GM03348 (cell line): Measurements from ENCODE around the gene SRXN1.
"Not testable (repeated sequence)": the region's sequence is repeated elsewhere in the genome, so short reads cannot be mapped to it uniquely, and the experiment has no call there.

Experiments used
- DNase-seq: peaks from one replicate; pipeline ENCODE4 v3.0.0; 2012; ENCODE audit warnings: low spot score

SRXN1 gene

DNA sequence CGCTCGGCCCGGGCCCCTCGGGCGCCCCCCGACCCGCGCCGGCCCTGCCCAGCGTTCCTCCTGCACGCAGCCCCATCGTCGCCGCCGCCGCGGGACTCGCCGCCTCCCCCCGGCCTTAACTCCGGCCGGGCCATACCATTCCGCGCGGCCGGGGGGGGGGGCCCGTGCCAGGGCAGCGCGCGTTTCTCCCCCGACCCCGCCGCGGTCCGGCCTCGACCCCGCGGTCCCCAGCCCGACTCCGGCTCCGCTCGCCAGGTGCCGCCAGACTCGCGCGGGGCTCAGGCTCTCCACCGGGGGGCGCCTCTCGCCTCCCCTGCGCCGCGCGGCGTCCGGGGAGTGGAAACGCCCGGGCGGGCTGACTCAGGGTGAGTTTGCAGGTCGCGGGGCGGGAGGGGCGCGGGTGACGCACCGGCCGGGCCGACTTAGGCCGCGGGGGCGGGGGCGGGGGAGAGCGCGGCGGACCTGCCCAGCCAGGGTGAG is at the start of gene SRXN1:
TSS of gene SRXN1 (minus strand) at position 91 of the 480 bp plus-strand sequence. CDS start at position 76, 15 bp downstream.
- peak; percentile 98 for DNase-seq

DNA sequence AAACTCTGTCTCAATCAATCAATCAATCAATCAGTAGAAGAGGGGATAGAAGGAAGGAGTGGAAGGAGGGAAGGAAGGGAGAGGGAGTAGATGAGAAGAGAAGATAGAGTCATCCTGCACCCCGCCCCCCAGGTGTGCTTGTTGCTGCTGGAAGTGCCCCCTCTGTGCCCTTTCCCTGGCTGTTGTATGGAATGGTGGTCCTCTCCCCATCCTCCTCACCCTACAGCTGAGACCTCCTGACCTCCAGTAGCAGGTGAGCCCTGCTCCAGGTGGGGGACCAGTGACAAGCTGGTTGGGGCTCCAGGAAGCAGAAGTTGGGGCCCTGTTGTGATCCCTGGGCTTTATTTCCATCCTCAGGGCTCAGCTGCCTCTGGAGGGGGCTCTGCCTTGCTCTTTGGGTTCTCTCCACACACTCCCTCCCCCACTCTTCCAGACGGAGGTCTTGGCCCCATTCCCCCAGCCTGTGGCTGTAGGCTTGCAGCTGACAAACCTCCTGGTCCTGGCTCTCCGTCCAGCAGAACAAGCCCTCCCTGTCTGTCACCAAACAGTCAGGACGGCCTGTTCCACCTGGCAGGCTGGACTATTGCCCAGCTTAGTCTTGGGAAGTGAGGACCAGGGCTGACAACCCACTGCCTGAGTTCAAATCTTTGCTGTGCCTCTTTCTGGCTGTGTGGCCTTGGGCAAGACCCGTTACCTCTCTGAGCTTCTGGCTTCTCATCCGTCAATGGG is 48.6 kb upstream of the SRXN1 start:
- DNase-seq = no peak

DNA sequence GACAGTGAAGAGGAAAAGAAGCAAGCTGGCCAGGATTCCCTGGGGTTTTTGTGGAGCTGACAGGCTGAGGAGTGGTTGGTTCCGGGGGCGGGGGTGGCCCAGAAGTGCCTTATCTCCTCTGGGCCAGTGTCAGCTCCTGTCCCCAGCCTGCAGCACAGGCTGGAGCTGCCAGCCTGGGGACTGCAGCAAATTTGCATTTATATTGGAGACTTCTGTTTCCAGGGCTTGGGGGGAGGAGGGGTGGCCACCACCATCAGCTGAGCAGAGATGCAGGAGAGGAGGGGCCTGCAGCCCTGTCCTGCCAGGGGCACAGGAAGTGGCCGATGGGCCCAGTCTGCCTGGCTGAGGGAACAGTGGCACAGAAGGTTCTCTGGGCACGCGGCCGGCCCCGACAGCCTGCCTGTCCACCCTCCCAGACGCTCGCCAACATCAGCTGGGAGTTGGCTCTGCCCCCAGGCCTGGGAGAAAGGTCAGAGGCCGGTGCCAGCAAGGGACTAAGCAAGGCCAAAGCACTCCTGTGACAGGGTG is 46.9 kb upstream of the SRXN1 start:
- DNase-seq = no peak

DNA sequence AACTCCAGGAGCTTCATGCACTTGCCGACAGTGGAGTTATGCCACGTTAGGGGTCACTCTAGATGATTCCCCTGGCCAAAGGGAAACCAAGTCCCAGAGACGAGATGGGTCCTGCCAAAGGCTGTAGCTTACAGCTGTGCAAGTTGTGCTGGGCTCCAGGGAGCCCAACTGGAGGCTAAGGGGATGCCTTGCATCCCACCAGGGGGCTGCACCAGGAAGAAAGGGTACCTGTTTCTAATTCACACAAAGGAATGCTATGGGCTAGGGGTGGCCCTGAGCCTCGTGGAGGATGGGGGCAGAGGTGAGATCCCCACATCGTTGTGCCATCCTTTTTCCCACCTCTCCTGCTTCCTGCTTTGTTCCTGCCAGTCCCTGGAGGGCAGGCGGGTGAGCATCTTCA is 46.3 kb upstream of the SRXN1 start:
- DNase-seq = no peak

DNA sequence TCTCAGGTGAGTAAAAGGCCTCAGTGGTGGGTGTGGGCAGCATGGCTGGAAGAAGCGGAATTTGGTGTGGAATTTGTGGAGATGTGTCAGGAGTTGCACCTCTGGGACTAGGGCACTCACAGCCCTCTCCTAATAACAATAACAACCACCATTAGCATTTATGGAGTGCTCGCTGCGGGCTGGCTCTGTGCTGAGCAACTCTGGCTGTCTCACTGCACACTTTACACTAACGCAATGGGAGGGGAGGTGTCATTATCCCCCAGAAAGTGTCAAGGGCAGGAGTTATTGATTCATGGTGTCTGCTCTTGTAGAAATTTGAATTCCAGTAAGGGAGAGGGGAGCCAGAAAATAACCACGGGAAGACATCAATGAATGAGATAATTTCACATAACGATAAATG is 45.3 kb upstream of the SRXN1 start:
- no peak for DNase-seq

DNA sequence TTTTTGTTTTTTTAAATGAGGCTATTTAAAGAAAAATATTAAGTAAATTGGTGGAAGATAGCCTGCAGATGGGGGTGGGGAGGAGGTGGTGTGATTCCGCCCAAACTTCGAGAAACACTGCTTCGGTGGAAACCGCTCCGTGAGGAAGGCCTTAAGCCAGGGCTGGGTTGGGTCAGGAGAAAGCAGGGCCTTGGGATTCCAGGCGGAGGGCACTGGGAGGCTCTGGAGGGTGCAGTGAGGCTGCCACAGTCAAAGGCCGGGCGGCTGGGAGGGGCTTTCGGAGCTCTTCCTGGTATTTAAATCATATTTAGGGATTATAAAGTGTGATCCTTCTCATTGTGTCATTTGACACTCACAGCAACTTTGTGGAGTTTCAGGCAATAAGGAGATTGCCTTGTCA is 44.8 kb upstream of the SRXN1 start:
- DNase-seq = no peak

DNA sequence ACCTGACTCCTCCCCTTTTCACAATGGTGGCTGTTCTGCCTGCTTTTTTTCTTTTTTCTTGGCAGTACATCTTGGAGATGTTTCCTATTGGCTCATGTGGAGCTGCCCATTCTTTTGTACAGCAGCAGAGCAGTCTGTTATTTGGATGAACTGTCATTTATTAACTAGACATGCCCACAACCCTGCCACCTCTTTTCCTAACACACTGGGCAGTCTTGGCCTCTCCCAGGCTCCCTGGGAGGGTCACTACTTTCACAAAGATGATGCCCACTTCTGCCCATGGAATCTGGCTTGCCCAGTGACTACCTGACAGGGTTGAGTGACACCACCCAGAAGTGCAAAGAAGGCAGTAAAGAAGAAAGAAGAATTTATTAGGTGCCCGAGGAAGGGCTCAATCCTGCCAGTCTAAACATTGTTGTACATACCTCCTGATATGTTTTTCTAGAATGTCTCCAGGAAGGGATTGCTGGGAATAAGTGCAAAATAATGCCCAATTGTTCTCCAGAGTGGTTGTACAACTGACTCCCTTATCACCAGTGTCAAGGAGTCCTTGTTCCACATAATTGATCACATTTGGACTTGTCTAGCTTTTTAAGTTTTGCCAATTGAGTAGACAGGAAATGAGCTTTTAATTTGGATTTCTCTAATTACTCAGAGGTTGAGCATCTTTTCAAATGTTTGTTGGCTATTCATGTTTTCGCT is 42.3 kb upstream of the SRXN1 start:
- no peak for DNase-seq

DNA sequence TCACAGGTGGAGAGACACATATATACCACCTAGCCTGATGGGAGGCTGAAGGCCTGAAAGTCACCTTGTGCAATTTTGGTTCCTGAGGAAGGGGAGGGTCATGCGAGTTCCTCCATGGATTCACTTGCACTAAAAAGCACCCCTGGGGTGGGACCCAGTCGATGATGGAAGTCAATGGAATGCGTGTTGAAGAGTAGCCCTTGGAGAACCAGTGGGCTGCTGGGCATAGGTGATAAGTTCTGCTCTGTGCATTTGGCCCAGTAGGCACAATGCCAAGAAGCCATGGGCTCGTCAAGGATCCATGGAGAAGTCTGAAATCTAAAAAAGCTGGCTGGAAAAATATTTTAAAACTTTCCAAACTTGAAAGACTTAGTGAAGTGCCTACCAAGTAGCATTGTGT is 41.5 kb upstream of the SRXN1 start:
- no peak for DNase-seq

DNA sequence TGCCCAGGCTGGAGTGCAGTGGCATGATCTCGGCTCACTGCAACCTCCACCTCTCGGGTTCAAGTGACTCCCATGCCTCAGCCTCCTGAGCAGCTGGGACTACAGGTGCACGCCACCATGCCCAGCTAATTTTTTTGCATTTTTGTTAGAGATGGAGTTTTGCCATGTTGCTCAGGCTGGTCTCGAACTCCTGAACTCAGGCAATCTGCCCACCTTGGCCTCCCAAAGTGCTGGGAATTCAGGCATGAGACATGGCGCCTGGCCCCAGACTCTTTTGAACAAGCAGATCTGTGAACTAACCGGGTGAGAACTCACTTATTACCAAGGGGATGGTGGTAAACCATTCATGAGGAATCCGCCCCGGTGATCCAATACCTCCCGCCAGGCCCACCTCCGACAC is 40.8 kb upstream of the SRXN1 start:
- not testable (repeated sequence) for DNase-seq

DNA sequence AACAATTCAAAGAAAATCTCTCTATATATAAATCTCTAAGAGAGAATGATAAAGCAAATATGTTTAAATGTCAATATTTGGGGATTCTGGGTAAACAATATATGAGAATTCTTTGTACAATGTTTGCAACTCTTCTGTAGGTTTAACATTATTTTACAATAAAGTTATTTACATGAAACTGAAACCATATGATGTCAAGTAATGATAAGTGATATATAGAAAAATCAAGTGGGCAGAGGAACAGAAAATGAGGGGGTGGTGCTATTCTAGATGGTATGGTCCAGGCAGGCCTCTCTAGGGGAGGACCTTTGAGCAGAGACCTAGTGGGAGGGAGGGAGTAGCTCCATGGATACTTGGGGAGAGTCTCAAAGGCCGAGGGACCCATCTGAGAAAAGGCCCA is 39.0 kb upstream of the SRXN1 start:
- no peak for DNase-seq

DNA sequence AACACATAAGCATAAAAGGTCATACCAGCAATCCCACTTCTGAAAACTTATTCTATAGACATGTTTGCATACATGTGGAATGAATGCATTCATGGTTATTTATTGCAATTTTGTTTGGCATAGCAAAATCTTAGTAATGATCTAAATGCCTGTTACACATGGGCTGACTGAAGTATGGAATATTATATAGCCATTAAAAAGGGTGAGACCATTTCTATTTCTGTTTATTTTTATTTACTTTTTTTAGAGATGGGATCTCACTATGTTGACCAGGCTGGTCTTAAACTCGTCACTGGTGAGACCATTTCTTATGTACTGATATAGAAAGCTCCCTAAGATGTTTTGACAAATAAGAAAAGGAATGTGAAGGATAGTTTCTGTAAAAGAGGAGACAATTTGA is 36.9 kb upstream of the SRXN1 start:
- no peak for DNase-seq

DNA sequence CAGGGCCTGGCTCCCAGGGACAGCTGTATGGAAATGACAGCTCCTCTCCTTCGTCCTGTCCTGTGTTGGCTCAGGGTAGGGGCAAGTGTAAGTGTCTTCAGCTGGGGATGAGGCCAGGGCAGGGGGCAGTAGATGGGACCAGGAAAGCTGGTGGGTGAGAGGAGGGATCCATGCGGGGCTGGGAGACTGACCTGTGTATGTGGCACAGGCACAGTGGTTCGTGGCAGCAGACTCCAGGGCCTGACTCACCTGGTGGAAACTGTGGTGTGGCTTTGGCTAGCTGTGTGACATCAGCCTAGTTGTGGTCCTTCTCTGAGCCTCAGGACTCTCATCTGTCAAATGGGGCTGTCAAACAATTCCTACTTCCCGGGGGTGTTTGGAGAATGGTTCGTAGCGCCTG is 36.3 kb upstream of the SRXN1 start:
- no peak for DNase-seq

DNA sequence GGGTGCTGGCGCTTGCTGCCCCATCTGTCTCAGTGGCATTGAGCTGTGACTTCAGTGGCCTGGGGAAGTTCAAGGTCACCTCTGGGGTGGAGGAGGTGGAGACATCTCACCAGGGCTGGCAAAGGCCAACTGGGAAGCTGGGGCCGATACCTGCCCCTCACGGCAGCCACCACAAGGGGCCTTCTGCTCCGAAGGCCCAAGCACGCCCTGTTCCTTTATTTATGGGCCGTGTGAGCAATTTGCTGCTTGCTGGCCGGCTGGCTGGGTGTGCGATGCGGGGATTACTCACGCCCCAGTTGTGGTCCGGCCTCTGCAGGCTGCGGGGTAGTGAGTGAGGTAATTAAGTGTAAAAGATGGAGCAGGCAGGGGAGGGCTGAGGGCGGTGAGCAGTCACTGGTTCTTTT is 35.8 kb upstream of the SRXN1 start:
- peak; percentile 24 for DNase-seq

DNA sequence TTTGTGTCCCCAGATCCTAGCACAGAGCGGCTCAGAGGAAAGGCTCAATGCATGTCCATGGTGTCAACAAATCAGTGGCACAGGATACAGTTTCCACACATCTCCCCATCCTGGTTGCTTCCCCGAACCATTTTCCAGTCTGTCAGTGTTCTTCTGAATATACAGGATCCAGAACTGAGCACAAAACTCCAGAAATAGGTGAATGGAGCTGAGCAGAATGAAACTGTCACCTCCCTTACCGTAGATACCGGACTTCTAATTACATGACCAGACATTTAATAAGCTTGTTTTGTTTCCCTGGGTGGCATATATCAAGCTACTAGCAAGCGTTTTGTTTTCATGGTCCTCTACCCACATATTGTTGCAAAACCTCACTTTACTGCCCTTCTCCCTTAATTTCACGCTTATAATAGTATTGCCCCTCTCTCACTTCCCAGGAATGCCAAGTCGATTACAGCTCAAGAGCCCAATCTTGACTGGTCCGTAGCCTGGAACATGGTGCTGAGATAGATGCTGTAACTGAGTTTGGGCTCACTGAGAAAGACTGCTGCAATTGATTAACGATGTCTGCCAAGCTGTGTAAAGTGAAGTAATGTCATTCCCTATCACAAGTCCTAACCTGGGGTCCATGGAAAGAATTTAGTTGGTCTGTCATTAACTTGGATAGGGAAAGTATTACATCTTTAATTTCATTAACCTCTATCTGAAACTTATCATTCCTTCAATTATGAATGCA is 34.6 kb upstream of the SRXN1 start:
- no peak for DNase-seq

DNA sequence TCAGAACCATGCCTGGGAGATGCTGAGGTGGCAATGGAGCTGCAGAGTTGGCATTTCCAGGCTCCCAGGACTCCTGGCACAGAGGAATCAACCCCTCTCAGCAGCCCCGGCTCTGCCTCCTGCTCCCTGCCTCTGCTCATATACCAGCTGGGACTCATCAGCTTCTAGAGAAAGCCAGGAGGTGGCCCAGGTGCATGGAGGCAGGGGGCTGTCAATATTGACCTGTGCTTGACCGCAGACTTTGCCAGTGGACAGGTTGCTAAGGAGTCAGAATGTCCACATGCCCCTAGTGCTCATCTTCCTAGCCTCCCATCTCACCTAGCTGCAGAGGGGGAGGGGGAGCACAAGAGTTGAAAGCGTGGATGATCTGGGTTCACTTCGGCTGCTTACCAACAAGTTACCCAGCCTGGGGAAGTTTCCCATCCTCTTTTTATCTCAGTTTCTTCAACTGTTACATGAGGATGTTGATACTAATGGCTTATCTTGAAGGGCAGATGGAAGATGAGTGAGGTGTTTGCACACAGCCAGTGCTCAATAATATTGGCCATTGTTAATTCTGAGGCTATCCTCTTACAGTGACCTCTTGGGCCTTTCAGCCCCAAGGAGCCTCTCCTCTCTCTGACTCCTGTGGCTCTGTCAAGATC is 31.8 kb upstream of the SRXN1 start:
- DNase-seq = no peak

DNA sequence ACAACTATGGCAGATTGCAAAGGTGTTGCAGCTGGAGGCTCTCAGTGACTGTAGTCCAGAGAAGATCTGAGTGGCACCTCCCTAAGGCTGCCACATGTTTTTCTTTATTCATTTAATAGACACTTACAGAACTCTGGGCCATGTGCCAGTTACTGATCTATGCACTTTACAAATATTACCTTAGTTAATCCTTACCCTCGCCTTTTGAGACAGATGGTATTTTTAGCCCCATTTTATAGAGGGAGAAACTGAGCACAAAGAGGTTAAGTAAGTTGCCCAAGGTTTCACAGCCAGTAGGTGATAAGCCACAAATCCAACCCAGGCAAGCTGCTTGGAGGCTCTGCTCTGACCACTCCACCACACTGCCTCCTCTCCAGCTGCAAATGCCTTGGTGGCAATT is 29.1 kb upstream of the SRXN1 start:
- DNase-seq = no peak

DNA sequence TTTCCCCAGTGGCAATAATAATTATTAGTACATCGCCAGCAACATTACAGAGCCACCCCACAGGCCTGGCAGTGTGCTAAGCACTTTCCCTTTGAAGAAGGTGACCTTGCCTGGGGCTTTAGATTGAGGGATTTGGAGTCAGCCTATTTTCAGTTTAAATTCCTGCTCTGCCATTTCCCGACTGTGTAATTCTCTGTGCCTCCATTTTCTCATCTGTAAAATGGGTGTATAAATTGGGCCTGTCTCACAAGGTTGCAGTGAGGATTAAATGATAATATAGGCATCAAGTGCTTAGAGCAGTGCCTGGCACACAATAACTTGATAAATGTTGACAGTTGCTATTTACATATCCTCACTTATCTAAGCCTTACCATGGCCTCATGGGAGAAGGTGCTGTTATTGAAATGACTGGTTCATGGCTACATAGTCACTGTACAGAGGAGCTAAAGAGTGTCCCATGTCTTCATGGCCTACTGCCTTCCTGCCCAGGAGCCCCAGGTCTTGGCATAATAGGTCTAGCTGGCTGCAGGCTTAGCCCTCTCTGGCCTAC is 27.7 kb upstream of the SRXN1 start:
- DNase-seq = no peak

DNA sequence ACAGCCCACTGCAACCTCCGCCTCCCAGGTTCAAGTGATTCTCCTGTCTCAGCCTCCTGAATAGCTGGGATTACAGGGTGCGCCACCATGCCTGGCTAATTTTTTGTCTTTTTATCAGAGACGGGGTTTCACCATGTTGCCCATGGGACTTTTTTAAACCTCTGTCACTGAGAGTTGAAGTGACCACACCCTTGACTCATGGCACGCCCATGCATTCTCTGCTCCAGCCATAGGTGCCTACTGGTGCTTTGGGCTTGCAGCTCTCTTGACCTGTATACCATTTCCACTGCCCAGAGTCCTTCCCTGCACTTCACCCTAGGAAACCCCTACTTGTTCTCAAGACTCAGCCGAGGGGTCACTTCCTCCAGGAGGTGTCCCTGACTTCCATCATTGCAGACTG is 25.0 kb upstream of the SRXN1 start:
- no peak for DNase-seq

DNA sequence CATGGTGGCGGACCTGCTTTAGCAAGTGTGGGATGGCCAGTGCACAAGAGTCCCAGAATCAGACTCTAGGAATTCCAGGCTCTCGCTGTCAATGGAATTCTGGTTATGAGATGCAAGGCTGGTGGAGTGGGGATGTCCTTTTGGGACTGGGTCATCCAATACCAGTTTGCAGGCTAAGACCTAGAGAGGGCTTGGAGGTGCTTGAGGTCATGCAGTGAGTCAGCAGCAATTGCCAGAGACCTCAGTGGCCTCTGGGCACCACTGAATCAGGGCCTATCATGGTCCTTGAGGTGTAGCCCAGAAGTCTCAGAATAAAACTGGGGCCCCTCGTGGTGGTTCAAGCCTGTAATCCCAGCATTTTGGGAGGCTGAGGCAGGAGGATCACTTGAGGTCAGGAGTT is 24.0 kb upstream of the SRXN1 start:
- DNase-seq = no peak

DNA sequence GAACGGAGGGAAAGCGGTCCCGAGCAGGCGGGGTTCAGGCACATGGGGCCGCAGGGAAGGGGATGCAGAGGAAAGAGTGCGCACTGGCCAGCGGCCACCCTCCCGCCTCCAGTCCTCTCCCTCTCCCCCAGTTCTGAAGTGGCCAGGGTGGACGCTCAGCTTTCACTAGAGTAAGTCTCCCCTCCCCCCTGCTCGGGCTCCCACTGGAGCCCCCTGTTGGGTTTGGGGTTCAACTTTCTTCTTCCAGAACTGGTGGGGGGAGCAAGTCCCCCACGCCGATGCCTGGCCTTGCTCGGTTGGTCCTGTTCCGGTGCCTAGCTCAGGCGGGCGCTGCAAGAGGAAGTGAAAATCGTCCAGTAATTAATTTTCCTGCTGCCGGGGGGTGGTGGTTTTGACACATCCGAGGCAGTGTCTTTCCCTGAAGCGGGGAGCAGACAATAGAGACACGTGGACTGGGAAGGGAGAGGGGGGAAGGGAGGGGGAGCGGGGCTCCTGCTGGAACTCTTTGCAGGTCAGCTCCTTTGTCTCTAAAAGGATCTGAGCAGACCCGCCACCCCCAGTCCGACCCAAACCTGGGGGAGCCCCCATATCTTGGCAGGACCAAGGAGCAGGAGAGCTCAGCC is 23.4 kb upstream of the SRXN1 start:
- no peak for DNase-seq
